B cell (primary cell): Measurements from ENCODE around the gene LAIR1. TPM values are rescaled to one million over a fixed set of nuclear protein-coding genes. Genes with fewer than 3 reads are reported as not detected.

Source experiments
- ATAC-seq: fragments of 200-7000 bp; cut with Tn5 transposase; one replicate; pipeline ENCODE4 v1.10.0; 2021; ENCODE audit warnings: low read depth, mild to moderate bottlenecking, moderate number of reproducible peaks, moderate library complexity
- CTCF ChIA-PET: fragments of 350-600 bp; sonication (Branson Sonifier 250); formaldehyde crosslinking; loops from one replicate; lab custom pipeline; 2021; ENCODE audit warnings: antibody characterized with exemption, inconsistent platforms; lab: Charles Lee
- POLR2A ChIA-PET: fragments of 350-600 bp; sonication (Branson Sonifier 250); formaldehyde crosslinking; loops from one replicate; lab custom pipeline; 2021; ENCODE audit warnings: antibody characterized with exemption; lab: Charles Lee
- DNase-seq: peaks from one replicate; pipeline ENCODE4 v3.0.0; 2013
- H2AFZ ChIP-seq: 2 replicates; pipeline ENCODE4 v1.6.1; 2012; ENCODE audit warnings: mild to moderate bottlenecking, low read depth, low read length; ENCODE audit not compliant: insufficient read depth, poor library complexity, severe bottlenecking
- H3K27ac ChIP-seq, 2 donors: 1 replicate in 1 of 2; 2 replicates in 1 of 2; pipeline ENCODE4 v1.5.1; 2012 to 2013; ENCODE audit warnings: low read length in 2 of 2, mild to moderate bottlenecking in 2 of 2, moderate library complexity in 1 of 2
- H3K27me3 ChIP-seq, 4 experiments: fragments of 200-600 bp in 1 of 4; sonication (generic) in 1 of 4; replicated peaks in 1 of 4; 1 replicate in 2 of 4; 2 replicates in 2 of 4; pipeline versions ENCODE4 v1.6.1 to v1.7.0; 2013 to 2016; ENCODE audit warnings: low read length in 3 of 4, mild to moderate bottlenecking in 2 of 4, mixed read lengths in 1 of 4, moderate library complexity in 1 of 4; ENCODE audit not compliant: insufficient read depth in 4 of 4, control insufficient read depth in 3 of 4; ENCODE audit errors: control extremely low read depth in 1 of 4
- H3K36me3 ChIP-seq, 2 experiments: replicated peaks in 1 of 2; 1 replicate in 1 of 2; 2 replicates in 1 of 2; pipeline versions ENCODE4 v1.6.1 to v1.7.1; 2013; ENCODE audit warnings: low read length in 1 of 2; ENCODE audit not compliant: insufficient read depth in 2 of 2, control insufficient read depth in 1 of 2; ENCODE audit errors: control extremely low read depth in 1 of 2, extremely low read depth in 1 of 2
- H3K4me1 ChIP-seq, 2 donors: fragments of 200-600 bp in 1 of 2; sonication (generic) in 1 of 2; 1 replicate in 1 of 2; 2 replicates in 1 of 2; pipeline versions ENCODE4 v1.5.1 to v1.6.1; 2013 to 2017; ENCODE audit warnings: low read length in 2 of 2; ENCODE audit not compliant: control insufficient read depth in 2 of 2, insufficient read depth in 2 of 2
- H3K4me2 ChIP-seq: replicated peaks from 2 replicates; pipeline ENCODE3; 2012; ENCODE audit warnings: mild to moderate bottlenecking, low read depth, low read length; ENCODE audit not compliant: poor library complexity, severe bottlenecking
- H3K4me3 ChIP-seq, 5 experiments: fragments of 200-600 bp in 1 of 5; sonication (generic) in 1 of 5; 1 replicate in 3 of 5; 2 replicates in 2 of 5; pipeline versions ENCODE4 v1.5.1 to v1.7.0; 2011 to 2016; ENCODE audit warnings: low read length in 4 of 5, mild to moderate bottlenecking in 4 of 5, low read depth in 2 of 5, control low read depth in 1 of 5, moderate library complexity in 1 of 5; ENCODE audit not compliant: insufficient read depth in 1 of 5; ENCODE audit errors: control extremely low read depth in 1 of 5, extremely low read depth in 1 of 5
- H3K79me2 ChIP-seq: fragments of 200-600 bp; sonication (generic); one replicate; pipeline ENCODE4 v1.6.0; 2016; ENCODE audit warnings: low read length; ENCODE audit not compliant: control insufficient read depth, insufficient read depth
- H3K9ac ChIP-seq: fragments of 200-600 bp; sonication (generic); 2 replicates; pipeline ENCODE4 v1.6.1; 2017; ENCODE audit warnings: mild to moderate bottlenecking, low read length, moderate library complexity
- H3K9me3 ChIP-seq, 3 donors: one replicate each; pipeline versions ENCODE4 v1.6.1 to v1.7.1; 2013; ENCODE audit warnings: low read length in 2 of 3; ENCODE audit not compliant: control insufficient read depth in 2 of 3, insufficient read depth in 1 of 3; ENCODE audit errors: control extremely low read depth in 1 of 3
- H4K20me1 ChIP-seq: 2 replicates; pipeline ENCODE4 v1.6.0; 2012; ENCODE audit warnings: mild to moderate bottlenecking, low read length; ENCODE audit not compliant: insufficient read depth, control insufficient read depth, poor library complexity, severe bottlenecking
- H3K27ac Mint-ChIP-seq: one replicate; pipeline ENCODE4 v1.8.0; 2021; ENCODE audit warnings: mixed read lengths
- H3K27me3 Mint-ChIP-seq: one replicate; pipeline ENCODE4 v1.8.0; 2021; ENCODE audit warnings: mixed read lengths
- H3K4me1 Mint-ChIP-seq: one replicate; pipeline ENCODE4 v1.8.0; 2021; ENCODE audit warnings: mixed read lengths
- H3K4me3 Mint-ChIP-seq: one replicate; pipeline ENCODE4 v1.8.0; 2021; ENCODE audit warnings: mixed read lengths
- H3K9me3 Mint-ChIP-seq: one replicate; pipeline ENCODE4 v1.8.0; 2022; ENCODE audit warnings: mixed read lengths; ENCODE audit not compliant: insufficient read depth
- EZH2 ChIP-seq: IDR thresholded peaks from 2 replicates; pipeline ENCODE4 v1.6.1; 2012; ENCODE audit warnings: borderline replicate concordance, low read depth, mild to moderate bottlenecking, moderate library complexity, low read length; ENCODE audit not compliant: insufficient read depth, poor library complexity, severe bottlenecking
- WGBS: methylation state at CpG from one replicate; pipeline ENCODE4 v1.1.5; 2013; ENCODE audit warnings: missing lambda C conversion rate; ENCODE audit not compliant: insufficient coverage; 5-methylcytosine and 5-hydroxymethylcytosine counted together
- intact Hi-C: fragments of 100-400 bp; cut with micrococcal nuclease; formaldehyde crosslinking; loops from one replicate; pipeline ENCODE4 v1.10.0; 2022
- polyA plus RNA-seq: library from polyadenylated mRNA; depleted of rRNA; stranded (reverse); fragments of >200 nt; gene quantifications from 2 replicates; pipeline ENCODE4 v1.2.3, GENCODE V29; 2012
- total RNA-seq, 2 donors: library from RNA; stranded (reverse); fragments of 120-200 nt in 1 of 2; gene quantifications; 1 replicate in 1 of 2; 2 replicates in 1 of 2; pipeline versions ENCODE4 v1.2.3 to v1.2.4, GENCODE V29; 2013 to 2022
- TF ChIP-seq, protein P1 (sequence below): fragments of 200-600 bp; IDR thresholded peaks from one replicate; pipeline ENCODE4 v1.8.0; 2022; ENCODE audit warnings: antibody characterized with exemption, mild to moderate bottlenecking

LAIR1 gene
- total and polyA plus RNA-seq, 2 donors (not counting 1 experiment from before 2014, with no cell fraction given): 41.5 to 173 TPM

- 78% methylated on average over 6 of the region's 12 CpGs for WGBS
- no peaks in the 10 kb centered on the region for H3K27me3 Mint-ChIP-seq
- POLR2A ChIA-PET: no interaction called here
- CTCF ChIA-PET: interaction anchor here (1.1 to 1.3 kb wide), 2 partner anchors 8 to 17 kb away, joined by 3 read pairs; no protein-coding TSS in a partner anchor
- no peak overlapping the region for H3K4me3 ChIP-seq
- H3K79me2 ChIP-seq: no peaks in the 10 kb centered on the region
- DNase-seq: no peak
- TF ChIP-seq EZH2: no peak
- TF ChIP-seq, protein P1, sequence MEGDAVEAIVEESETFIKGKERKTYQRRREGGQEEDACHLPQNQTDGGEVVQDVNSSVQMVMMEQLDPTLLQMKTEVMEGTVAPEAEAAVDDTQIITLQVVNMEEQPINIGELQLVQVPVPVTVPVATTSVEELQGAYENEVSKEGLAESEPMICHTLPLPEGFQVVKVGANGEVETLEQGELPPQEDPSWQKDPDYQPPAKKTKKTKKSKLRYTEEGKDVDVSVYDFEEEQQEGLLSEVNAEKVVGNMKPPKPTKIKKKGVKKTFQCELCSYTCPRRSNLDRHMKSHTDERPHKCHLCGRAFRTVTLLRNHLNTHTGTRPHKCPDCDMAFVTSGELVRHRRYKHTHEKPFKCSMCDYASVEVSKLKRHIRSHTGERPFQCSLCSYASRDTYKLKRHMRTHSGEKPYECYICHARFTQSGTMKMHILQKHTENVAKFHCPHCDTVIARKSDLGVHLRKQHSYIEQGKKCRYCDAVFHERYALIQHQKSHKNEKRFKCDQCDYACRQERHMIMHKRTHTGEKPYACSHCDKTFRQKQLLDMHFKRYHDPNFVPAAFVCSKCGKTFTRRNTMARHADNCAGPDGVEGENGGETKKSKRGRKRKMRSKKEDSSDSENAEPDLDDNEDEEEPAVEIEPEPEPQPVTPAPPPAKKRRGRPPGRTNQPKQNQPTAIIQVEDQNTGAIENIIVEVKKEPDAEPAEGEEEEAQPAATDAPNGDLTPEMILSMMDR: no peak
- H3K4me1 Mint-ChIP-seq: peaks cover 67% of the 10 kb centered on the region
- H3K9me3 ChIP-seq: no peaks in the 10 kb centered on the region
- H3K4me2 ChIP-seq: no peak overlapping the region
- H2AFZ ChIP-seq: no peak overlapping the region
- H3K36me3 ChIP-seq: no peaks in the 10 kb centered on the region
- ATAC-seq: no peak
- H3K4me1 ChIP-seq: peaks cover 47 to 52% of the 10 kb centered on the region in 2 donors
- H4K20me1 ChIP-seq: no peaks in the 10 kb centered on the region
- no peak overlapping the region for H3K4me3 Mint-ChIP-seq
- H3K27me3 ChIP-seq: no peaks in the 10 kb centered on the region
- peak overlapping the region; percentile 81 for H3K27ac Mint-ChIP-seq
- peak overlapping the region in 1 of 2 donors; percentile 47 for H3K27ac ChIP-seq
- intact Hi-C loops: no loop called here
- H3K9me3 Mint-ChIP-seq: no peaks in the 10 kb centered on the region
- no peak overlapping the region for H3K9ac ChIP-seq
Measured at GRCh38 chr19:54335979-54336892, 28.5 kb downstream of the LAIR1 start.

- DNase-seq (no peak), ATAC-seq (no peak)
- Histone ChIP-seq H3K9me3 (no peaks in the 10 kb centered on the region), H4K20me1 (no peaks in the 10 kb centered on the region), H3K27ac (no peak overlapping the region), H2AFZ (no peak overlapping the region), H3K4me1 (peaks cover 36 to 42% of the 10 kb centered on the region in 2 donors), H3K4me2 (no peak overlapping the region), H3K27me3 (no peaks in the 10 kb centered on the region), H3K36me3 (no peaks in the 10 kb centered on the region), H3K79me2 (no peaks in the 10 kb centered on the region), H3K4me3 (no peak overlapping the region), H3K9ac (no peak overlapping the region)
- Mint-ChIP-seq H3K4me3 (no peak overlapping the region), H3K9me3 (no peaks in the 10 kb centered on the region), H3K27me3 (no peaks in the 10 kb centered on the region), H3K27ac (peak overlapping the region; percentile 43), H3K4me1 (peaks cover 57% of the 10 kb centered on the region)
- CTCF ChIA-PET: no interaction called here
- POLR2A ChIA-PET: no interaction called here
- TF ChIP-seq EZH2: no peak
- TF ChIP-seq, protein P1: no peak
- WGBS: 88% methylated on average over 1 of the region's 5 CpGs
- intact Hi-C loops: no loop called here
Measured at GRCh38 chr19:54335164-54335563, 29.6 kb downstream of the LAIR1 start.
